COR-L47 (cell line): Measurements from ENCODE around the gene NACAD.
A peak's percentile ranks its signal among the peaks of the same experiment; 100 is the strongest.

ENCODE experiments used
- DNase-seq: peaks from one replicate; lab custom pipeline; 2025; lab: John Stamatoyannopoulos, UW

NACAD gene

DNA sequence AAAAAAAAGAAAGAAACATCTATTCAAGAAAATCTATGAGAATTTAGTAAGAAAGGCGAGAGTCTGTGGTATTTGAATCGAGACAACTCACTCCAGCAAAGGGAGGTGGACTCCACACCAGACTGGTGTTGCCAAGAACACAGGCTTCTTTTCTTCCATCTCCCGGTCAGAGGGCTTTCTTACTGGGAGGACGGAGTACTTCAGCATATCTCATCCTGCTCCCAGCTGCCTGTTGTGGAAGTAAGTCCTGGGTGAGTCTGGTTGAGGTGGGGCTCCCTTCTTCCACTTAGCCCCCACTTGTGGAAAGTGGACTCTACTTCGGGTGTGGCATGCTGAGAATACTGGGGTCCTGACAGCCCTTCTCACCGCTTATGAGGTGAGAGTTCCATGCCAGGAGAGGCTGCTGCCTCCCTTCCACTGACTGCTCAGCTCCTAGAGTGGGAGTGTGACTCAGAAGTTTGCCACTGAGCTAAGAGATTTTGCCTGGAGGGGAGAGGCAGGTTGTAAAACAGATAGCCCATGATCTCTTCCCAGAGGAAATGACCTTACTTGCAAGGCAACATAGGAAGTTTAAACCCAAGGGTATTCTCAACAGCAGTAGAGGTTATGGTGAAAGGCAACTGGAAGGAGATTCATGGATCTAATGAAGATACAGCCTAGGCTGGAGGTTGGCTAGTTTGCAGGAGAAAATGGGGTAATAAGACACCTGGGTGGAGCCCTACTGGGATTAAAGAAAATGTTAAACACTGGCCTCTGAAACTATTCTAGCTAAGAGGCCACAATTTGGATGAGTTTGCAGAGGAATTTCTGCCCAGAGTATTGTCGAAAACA is 3.5 kb upstream of the NACAD start:
- DNase-seq: no peak

- DNase-seq: peak; percentile 98
These were observed 647 bp upstream of the NACAD start for GRCh38 chr7:45089341-45089891.

DNA sequence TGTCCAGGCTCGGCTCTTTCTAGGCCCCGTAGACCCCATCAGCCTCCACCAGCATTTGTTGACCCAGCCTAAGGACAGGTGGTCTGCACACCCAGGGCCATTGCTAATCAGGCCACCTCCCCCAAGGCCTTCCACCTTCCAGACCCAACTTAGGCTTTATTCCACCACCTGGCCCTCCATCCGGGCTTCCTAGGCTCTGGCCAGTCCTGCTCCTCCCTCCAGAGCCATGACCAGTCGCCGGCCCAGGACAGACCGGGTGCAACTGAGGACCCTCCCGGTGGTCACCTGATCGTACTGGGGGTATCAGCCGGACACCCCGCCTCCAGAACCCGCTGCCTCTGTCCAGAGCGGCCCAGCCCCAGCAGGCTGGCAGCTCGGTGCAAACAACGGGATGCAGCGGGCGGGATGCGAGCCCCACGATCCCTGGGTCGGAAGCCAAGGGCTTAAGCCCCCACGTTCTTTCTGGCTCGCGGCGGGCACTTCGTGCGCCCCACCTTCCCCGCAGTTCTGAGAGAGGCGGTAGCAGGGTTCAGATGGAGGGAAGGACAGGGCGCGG is 545 bp downstream of the NACAD start:
- DNase-seq: no peak

GRCh38 chr7:45087301-45088145 is 1.2 kb downstream of the NACAD start:
- DNase-seq: no peak

DNA sequence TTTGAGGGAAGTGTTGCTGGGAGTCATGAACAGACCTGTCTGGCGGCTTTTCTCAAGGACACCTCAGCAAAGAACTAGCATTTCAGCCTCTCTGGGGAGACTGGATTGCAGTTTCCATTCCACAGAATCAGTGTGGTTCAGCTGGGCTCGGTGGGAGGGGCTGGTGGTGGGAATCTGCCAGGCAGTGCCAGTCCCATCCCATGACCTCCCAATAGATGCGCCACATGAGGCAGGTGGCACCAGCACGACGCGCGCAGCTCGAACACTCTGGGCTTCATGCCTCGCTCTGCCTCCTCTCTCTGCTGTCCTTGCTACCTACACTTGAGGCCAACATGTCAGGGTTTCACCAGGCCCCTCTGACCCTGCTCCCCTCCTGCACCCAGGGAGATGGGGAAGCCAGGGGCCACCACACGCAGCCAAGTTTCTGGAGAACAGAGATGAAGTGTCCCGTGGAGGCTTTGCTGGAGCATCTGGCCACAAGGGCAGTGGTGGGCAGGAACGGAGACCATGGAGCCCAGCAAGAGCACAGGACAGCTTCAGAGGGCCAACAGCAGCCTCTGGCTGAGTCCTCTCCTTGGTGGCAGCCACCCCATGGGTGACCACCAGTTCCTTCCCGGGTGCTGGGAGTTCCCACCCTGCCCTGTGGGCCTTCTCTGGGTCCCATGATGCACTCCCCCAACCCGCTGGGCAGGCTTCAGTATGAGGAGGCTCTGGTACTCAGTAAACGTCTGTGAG is 2.3 kb downstream of the NACAD start:
- no peak for DNase-seq

DNA sequence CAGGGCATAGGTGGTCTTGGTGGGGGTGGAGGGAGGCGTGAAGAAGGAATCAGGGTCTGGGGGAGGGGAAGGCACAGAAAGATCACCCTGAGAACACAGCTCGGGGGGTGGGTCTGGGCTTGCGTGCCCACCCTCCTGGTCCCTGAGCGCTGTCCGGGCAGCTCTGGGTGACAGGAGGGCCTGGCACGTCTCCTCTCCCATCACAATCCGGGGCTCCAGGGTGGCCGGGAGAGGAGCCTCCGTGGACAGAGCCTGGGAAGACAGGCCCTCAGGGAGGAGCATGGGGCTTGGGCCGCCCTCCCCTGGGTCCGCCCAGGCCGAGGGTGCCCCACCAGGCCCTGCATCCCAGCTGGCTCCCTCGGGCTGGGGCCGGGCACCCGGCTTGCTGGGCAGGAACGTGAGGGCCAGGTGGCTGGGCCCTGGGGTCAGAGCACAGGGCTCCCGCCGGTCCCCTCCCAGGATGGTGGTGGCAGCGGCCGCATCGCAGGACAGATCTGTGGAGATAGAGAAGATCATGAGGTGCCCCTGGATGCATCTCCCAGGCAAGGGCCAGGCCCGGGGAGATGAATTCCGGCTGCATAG is 3.1 kb downstream of the NACAD start:
- no peak for DNase-seq

- no peak for DNase-seq
These were observed 3.7 kb downstream of the NACAD start for GRCh38 chr7:45084901-45085618.

GRCh38 chr7:45084336-45084735 is 4.4 kb downstream of the NACAD start:
- DNase-seq: no peak

DNA sequence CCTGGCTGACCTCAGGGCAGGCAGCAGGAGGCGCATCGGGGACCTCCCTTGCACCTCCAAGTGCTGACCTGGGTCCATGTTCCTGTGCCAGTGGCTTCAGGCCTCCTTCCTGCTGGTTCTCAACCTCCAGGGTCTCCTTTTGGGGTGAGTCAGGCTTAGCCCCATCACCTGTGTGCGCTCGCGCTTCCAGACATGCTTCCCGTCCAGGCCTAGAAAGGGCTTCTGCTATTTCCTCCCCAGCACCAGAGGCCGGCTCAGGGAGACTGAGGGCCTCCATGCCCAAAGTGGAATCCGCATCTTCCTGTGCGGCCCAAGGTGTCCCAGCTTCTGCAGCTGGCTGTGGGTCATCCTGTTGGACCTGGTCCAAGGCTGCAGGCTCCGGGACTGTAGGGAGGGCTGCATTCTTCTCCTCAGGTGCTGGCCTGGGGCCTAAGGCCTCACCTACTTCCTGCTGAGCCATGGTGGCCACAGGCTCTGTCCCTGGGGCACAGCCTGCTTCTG is 5.9 kb downstream of the NACAD start:
- DNase-seq: no peak

DNA sequence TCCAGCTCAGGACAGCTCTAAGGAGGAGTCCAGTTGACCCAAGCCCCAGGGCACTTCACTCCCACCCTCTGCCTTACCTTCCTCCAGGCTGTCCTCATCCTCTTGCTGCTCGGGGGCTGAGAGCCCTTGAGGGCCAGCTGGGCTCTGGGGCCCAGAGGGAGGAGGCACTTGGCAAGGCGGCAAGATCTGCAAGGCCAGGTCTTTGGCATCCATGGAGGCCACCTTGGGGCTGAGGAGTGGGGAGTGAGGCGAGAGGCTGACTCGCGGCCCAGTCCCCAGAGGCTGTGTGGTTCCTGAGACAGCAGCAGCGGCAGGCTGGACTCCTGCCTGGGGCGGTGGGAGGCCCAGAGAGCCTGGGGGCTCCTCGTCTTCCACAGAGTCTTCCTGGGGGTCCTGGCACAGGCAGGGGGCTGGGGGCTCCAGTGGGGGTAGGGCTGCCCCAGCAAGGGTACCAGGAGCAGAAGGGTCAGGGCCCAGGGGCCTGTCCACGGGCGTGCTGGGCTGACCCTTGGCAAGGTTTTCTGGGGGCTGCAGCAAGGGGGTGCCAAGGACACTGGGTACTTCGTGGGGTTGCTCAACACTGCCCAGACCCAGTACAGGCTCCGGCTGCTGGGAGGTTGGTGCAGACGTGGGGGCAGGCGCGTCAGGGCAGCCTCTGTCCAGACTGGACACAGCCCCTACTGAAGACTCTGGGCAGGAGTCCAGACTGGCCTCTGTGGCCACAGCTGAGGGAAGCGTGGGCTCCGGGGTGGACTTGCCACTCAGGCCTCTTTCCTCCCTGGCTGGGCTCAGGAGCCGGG is 6.5 kb downstream of the NACAD start:
- DNase-seq: no peak

- no peak for DNase-seq
These were observed 7.1 kb downstream of the NACAD start for GRCh38 chr7:45081670-45081974.

- no peak for DNase-seq
These were observed 7.7 kb downstream of the NACAD start for GRCh38 chr7:45080958-45081669.

DNA sequence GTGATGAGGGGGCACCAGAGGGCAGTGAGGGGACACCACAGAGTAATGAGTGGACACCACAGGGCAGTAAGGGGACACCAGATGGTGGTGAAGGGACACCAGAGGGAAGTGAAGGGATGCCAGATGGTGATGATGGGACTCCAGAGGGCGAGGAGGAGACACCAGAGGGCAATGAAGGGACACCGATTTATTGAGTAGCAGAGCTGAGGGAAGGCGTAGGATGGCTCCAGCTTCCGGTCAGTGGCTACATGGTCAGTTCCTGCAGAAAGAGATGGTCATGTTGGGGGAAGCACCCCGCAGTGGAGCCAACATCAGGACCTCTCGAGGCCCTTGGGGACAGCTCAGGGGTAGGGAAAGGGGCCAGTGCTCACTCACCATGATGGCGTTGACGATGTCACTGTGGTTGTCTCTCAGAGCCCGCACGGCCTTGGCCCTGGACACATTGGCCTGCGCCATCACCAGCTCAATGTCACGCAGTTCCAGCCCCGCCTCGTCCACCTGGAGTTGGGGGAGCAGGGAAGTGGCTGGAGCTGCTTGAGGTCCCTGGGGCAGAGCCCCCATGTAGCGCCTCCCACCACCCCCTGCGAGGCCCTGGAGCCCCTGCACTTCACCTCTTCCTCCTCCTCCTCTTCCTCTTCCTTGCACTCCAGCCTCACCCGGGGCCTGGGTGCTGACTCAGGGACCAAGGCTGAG is 8.4 kb downstream of the NACAD start:
- no peak for DNase-seq

DNA sequence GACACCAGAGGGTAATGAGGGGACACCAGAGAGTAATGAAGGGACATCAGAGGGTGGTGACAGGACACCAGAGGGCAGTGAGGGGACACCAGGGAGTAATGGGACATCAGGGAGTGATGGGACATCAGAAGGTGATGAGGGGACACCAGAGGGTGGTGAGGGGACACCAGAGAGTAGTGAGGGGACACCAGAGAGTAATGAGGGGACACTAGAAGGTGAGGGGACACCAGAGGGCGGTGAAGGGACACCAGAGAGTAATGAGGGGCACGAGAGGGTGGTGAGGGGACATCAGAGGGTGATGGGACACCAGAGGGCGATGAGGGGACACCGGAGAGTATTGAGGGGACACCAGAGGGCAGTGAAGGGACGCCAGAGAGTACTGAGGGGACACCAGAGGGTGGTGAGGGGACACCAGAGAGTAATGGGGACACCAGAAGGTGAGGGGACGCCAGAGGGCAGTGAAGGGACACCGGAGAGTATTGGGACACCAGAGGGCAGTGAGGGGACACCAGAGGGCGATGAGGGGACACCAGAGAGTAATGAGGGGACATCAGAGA is 10.6 kb downstream of the NACAD start:
- no peak for DNase-seq

GRCh38 chr7:45077579-45077978 is 11.2 kb downstream of the NACAD start:
- no peak for DNase-seq

DNA sequence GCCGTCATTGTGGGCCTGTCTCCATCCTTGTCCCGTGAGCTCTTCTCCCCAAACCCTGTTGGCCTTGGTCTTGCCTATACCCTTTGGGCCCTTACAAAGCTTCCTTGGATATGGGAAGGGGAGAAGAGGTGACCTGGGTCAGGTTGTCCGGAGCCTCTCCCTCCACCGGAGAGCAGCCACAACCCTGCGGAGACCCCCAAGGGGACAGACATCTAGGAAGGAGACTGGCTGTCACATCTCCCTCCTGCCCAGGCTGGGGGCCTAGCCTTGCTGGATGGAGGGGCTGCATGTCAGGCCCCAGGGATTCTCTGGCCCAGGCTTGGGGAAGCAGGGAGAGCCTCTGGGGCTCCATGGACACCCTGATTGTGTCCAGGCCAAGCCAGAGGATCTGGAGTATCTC is 11.8 kb downstream of the NACAD start:
- DNase-seq: no peak

DNA sequence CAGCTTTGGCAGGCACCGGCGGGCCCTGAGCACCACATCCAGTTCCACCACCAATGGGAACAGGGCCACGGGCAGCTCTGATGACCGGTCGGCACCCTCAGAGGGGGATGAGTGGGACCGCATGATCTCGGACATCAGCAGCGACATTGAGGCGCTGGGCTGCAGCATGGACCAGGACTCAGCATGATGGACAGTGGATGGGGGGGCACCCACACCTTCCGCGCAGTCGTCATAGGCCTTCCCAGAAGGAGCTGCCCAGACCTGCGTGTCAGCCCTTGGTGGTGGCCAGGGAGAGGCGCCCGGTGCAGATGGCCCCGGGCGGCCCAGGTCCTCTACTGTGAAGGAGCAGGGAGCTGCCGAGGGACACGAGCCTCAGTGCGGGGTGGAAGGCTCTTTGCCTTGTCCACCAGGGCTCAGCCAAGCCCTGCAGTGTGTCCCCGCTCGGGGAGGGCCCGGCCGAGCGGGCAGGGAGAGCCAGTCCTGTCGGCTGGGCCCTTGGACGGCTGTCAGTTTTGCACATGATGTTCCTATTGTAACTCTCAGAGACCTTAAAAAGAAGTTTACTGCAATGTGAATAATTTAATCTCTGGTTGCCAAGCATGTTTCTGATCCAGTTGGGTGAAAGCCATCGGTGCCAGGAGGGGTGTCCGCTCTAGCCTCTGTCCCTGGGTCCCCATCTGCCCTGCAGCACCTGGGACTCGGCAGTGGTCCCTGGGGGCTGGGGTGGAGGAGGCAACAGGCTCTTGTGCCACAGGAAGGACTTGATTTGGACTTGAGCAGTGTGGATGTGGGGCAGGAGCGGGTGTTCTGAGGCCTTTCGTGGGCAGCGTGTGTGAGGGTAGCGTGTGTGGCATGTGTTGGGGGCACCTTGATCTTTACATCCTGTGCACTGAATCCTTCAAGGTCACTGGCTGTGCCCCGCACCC is 12.6 kb downstream of the NACAD start:
- DNase-seq: no peak

DNA sequence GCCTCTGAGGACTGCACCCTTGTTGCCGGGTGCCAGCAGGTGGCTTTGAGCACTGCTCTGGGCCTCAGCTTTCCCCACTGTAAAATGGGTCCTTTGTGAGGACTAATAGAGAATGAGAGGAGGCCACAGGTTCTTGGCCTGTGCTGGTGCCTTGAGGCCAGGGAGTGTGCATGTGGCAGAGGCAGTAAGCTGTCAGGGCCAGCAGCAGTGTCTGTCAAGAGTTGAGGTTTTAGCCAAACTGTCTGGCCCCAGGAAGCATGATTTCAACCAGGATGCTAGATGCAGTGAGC is 13.5 kb downstream of the NACAD start:
- DNase-seq: no peak
